T-helper 22 cell (primary cell): ENCODE data around the gene NKX6-1.

Source experiments
- DNase-seq: peaks from one replicate; pipeline ENCODE4 v3.0.0-alpha.2; 2020; ENCODE audit warnings: low read depth

Gene NKX6-1

GRCh38 chr4:84477738-84478137 is 21.4 kb downstream of the NKX6-1 start:
- no peak for DNase-seq

DNA sequence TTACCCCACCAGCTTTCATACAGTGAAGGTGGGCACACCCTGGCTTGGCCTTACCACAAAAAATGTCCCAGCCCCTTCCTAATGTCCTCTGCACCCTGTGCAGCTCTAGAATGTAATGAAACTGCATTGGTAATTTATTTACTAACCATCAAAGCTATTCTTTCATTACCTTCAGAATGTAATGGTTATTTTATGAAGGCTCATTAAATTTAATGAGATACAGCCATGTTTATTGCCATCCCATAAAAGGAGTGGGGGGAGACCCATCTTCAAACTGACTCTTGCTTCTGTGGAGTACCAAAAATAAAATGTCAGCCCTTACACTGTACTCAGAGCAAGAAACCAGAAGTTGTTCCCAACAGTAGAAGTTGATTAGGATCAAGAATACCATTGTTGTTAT is 25.0 kb downstream of the NKX6-1 start:
- DNase-seq, result no peak

- no peak for DNase-seq
Measured at GRCh38 chr4:84472154-84472553, 26.9 kb downstream of the NKX6-1 start.

DNA sequence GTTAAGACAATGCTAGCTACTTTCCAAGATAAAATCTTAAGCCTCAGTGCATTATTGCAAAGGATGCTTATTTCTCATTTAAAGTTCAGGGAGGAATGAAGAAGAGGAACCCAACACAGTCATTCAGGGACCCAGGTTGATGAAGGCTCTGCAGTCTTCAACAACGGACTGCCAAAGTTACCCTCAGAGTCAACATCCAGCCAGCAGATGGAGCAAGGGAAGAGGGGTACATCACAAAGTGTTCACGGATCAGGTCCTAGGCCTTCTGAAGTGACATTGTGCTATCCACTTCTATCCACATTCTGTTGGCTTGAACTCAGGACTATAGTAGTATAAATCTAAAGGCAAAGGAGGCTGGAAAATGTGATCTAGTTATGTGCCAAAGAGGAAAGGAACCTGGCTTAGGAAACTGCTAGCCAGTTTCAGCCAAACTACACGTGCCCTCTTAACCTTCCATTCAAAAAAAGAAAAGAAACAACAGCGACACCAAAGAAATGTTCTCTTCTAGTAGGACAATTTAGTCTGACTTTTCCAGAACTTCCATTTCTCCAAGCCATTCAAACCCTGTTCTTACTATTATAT is 28.8 kb downstream of the NKX6-1 start:
- DNase-seq, result no peak

DNA sequence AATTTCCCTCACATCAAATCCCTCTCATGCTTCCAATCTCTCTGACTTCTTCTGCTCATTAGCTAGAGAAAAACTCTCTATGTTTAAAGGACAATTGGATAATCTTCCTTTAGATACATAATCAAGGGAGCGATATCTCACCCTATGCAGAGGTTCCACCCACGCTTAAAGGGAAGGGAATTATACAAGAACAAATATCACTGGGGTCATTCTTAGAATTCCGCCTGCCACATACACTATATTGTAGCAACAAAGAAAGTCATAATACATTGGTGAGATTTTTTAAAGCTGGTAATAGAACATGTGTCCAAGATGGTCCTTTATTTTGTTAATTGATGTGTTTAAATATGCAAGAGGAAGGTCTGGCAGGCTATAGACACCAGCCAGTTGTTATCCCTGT is 31.5 kb downstream of the NKX6-1 start:
- no peak for DNase-seq

GRCh38 chr4:84459783-84460182 is 39.3 kb downstream of the NKX6-1 start:
- no peak for DNase-seq

DNA sequence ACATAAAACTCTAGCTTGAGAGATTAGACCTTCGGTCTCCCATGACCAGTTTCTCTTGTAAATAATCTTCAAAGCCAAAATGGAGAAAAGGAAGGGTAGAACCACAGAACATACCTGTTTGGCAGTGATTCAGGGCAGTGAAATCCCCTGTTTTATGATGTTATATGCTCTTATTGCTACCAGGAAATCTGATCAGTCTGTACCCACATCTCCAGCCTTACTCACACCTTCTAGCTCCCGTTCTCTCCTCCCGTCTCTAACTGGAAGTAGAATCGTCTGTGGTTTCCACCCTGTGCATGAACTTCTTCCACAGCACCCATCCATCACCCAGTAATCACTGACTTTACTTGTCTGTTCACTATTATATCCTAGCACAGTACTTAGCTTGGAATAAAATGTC is 42.9 kb downstream of the NKX6-1 start:
- no peak for DNase-seq

GRCh38 chr4:84455697-84456096 is 43.4 kb downstream of the NKX6-1 start:
- no peak for DNase-seq

DNA sequence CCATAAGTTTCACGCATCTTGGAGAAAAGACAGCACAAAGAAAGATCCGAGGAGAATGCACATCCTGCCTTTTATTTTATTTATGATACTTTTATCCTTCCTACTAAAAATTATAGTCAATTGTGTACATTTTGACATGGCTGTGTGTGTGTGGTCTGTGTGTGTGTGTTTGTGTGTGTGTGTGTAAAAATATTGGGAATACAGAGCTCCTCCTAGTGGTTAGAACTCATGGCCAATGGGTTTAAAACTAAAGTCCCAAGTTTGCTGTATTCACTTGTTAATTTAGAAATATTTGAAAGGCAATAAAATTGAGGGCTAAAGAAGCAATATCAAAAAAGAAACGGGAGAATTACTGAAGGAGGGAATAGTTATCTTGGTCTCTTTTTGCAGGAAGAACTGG is 47.5 kb downstream of the NKX6-1 start:
- DNase-seq, result no peak

GRCh38 chr4:84443523-84443922 is 55.6 kb downstream of the NKX6-1 start:
- DNase-seq, result no peak

DNA sequence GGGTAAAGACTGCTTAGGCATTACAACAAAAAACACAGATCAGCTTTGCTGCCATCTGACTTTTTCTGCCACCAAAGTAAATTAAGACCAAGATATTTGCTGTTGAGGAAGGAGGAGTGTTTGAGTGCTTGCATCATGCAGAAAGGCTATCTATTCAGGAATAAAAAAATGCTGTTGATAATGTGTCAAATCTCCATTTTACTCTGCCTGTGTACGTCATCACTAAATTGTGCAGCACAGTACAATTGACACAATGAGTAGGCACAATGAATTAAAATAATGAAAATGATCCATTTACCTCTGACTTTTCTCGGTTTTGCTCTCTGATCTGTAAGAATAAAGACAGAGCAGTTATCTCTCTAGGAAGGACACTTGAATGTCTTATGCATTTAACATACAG is 56.3 kb downstream of the NKX6-1 start:
- DNase-seq, result no peak
